Neuronal stem cell (in vitro differentiated cells): Measurements from ENCODE around the gene TMEM120A.
A peak's percentile ranks its signal among the peaks of the same experiment; 100 is the strongest.

ENCODE experiments used
- DNase-seq: peaks from one replicate; pipeline ENCODE4 v3.0.0-alpha.2; 2013; ENCODE audit warnings: low spot score
- H2AFZ ChIP-seq: one replicate; pipeline ENCODE4 v1.6.1; 2013; ENCODE audit warnings: mild to moderate bottlenecking, low read length, inconsistent platforms
- H2AK5ac ChIP-seq: 2 replicates; pipeline ENCODE4 v1.6.1; 2013; ENCODE audit warnings: low read depth, mild to moderate bottlenecking, inconsistent platforms, low read length, moderate library complexity, mixed read lengths
- H2BK120ac ChIP-seq: 2 replicates; pipeline ENCODE4 v1.6.1; 2013; ENCODE audit warnings: low read depth, mild to moderate bottlenecking, inconsistent platforms, low read length, moderate library complexity, mixed read lengths
- H2BK12ac ChIP-seq: one replicate; pipeline ENCODE4 v1.6.1; 2013; ENCODE audit warnings: low read length, inconsistent platforms
- H2BK15ac ChIP-seq: 2 replicates; pipeline ENCODE4 v1.6.1; 2013; ENCODE audit warnings: mild to moderate bottlenecking, low read length, inconsistent platforms, mixed read lengths
- H2BK5ac ChIP-seq: one replicate; pipeline ENCODE4 v1.6.1; 2013; ENCODE audit warnings: inconsistent platforms, mild to moderate bottlenecking, low read length, moderate library complexity
- H3K14ac ChIP-seq: one replicate; pipeline ENCODE4 v1.6.1; 2013; ENCODE audit warnings: low read length, inconsistent platforms
- H3K18ac ChIP-seq: 2 replicates; pipeline ENCODE4 v1.6.1; 2013; ENCODE audit warnings: low read length, inconsistent platforms
- H3K23ac ChIP-seq: 2 replicates; pipeline ENCODE4 v1.6.1; 2013; ENCODE audit warnings: low read depth, mild to moderate bottlenecking, mixed read lengths, low read length, inconsistent platforms; ENCODE audit not compliant: poor library complexity
- H3K27ac ChIP-seq: replicated peaks from 3 replicates; pipeline ENCODE4 v1.5.1; 2013; ENCODE audit warnings: low read length, inconsistent platforms
- H3K27me3 ChIP-seq, 3 experiments: 2 replicates each; pipeline ENCODE4 v1.6.1; 2013; ENCODE audit warnings: low read length in 3 of 3, mild to moderate bottlenecking in 2 of 3, inconsistent platforms in 1 of 3, low read depth in 1 of 3, mixed read lengths in 1 of 3, moderate library complexity in 1 of 3; ENCODE audit not compliant: control insufficient read depth in 3 of 3, insufficient read depth in 3 of 3
- H3K36me3 ChIP-seq, 2 donors: replicated peaks in 1 of 2; 2 replicates each; pipeline ENCODE4 v1.6.1; 2013; ENCODE audit warnings: low read length in 2 of 2; ENCODE audit not compliant: control insufficient read depth in 2 of 2, insufficient read depth in 2 of 2
- H3K4ac ChIP-seq: 2 replicates; pipeline ENCODE4 v1.6.1; 2013; ENCODE audit warnings: inconsistent platforms, mild to moderate bottlenecking, low read length, moderate library complexity
- H3K4me1 ChIP-seq, 2 donors: 1 replicate in 1 of 2; 2 replicates in 1 of 2; pipeline ENCODE4 v1.6.1; 2013; ENCODE audit warnings: low read length in 2 of 2, low read depth in 1 of 2; ENCODE audit not compliant: control insufficient read depth in 2 of 2, insufficient read depth in 1 of 2
- H3K4me2 ChIP-seq: one replicate; pipeline ENCODE4 v1.6.1; 2013; ENCODE audit warnings: mild to moderate bottlenecking, low read length, inconsistent platforms; ENCODE audit not compliant: insufficient read depth, poor library complexity, severe bottlenecking
- H3K4me3 ChIP-seq, 2 donors: 2 replicates each; pipeline ENCODE4 v1.5.1; 2013; ENCODE audit warnings: low read length in 2 of 2, mild to moderate bottlenecking in 2 of 2, inconsistent platforms in 1 of 2, moderate library complexity in 1 of 2
- H3K79me1 ChIP-seq: one replicate; pipeline ENCODE4 v1.6.1; 2013; ENCODE audit warnings: low read depth, mild to moderate bottlenecking, inconsistent platforms, low read length, moderate library complexity
- H3K9ac ChIP-seq: one replicate; pipeline ENCODE4 v1.6.1; 2013; ENCODE audit warnings: mild to moderate bottlenecking, low read depth, low read length, inconsistent platforms; ENCODE audit not compliant: poor library complexity
- H3K9me3 ChIP-seq, 2 donors: replicated peaks in 1 of 2; 2 replicates each; pipeline versions ENCODE3 to v1.6.1; 2013; ENCODE audit warnings: low read length in 2 of 2, mild to moderate bottlenecking in 2 of 2, inconsistent platforms in 1 of 2, low read depth in 1 of 2, mixed read lengths in 1 of 2, moderate library complexity in 1 of 2; ENCODE audit not compliant: control insufficient read depth in 2 of 2, insufficient read depth in 1 of 2
- H4K8ac ChIP-seq: one replicate; pipeline ENCODE4 v1.6.1; 2013; ENCODE audit warnings: low read depth, mild to moderate bottlenecking, inconsistent platforms, low read length, moderate library complexity
- H4K91ac ChIP-seq: one replicate; pipeline ENCODE4 v1.6.1; 2013; ENCODE audit warnings: low read length, low read depth, mild to moderate bottlenecking, inconsistent platforms; ENCODE audit not compliant: poor library complexity
- WGBS, 2 donors: extraction: QIAGEN DNeasy Blood & Tissue Kit; methylation state at CpG; one replicate each; pipeline ENCODE4 v1.1.7; 2013; ENCODE audit warnings: missing lambda C conversion rate in 2 of 2, mixed read lengths in 1 of 2; ENCODE audit not compliant: insufficient read length in 2 of 2, insufficient replicate concordance in 1 of 2; ENCODE audit errors: extremely low coverage in 2 of 2; 5-methylcytosine and 5-hydroxymethylcytosine counted together

Gene TMEM120A

DNA sequence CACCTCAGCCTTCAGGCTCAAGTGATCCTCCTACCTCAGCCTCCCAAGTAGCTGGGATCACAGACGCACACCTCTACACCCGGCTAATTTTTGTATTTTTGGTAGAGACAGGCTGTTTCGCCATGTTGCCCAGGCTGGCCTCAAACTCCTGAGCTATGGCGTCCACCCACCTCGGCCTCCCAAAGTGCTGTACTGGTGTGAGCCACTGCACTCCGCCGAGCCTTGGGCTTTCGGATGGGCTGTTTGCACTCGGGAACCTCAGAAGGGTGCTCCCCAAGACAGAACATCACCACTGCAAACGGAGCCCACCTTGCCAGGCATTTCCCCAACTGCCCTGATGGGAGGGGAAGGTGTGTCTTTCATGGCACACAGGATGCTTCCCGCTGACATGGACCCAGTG is 27.3 kb downstream of the TMEM120A start:
- H3K36me3 ChIP-seq, result peaks cover 2 to 22% of the 10 kb centered on the region in 2 donors
- H3K14ac ChIP-seq, result no peak overlapping the region
- H2AFZ ChIP-seq, result no peak overlapping the region
- H3K18ac ChIP-seq, result peak overlapping the region; percentile 24
- no peak overlapping the region for H3K4ac ChIP-seq
- peaks cover 49 to 63% of the 10 kb centered on the region in 2 donors for H3K4me1 ChIP-seq
- H3K23ac ChIP-seq, result no peak overlapping the region
- DNase-seq, result no peak
- H2BK12ac ChIP-seq, result no peak overlapping the region
- H4K91ac ChIP-seq, result no peak overlapping the region
- no peak overlapping the region for H4K8ac ChIP-seq
- no peak overlapping the region for H3K4me2 ChIP-seq
- H2BK15ac ChIP-seq, result no peak overlapping the region
- no peak overlapping the region for H3K27ac ChIP-seq
- H3K9ac ChIP-seq, result no peak overlapping the region
- H2AK5ac ChIP-seq, result peak overlapping the region; percentile 20
- H3K9me3 ChIP-seq, result no peaks in the 10 kb centered on the region
- H3K79me1 ChIP-seq, result peaks cover 3% of the 10 kb centered on the region
- no CpG with 5 or more reads among the region's 11 CpGs for WGBS, 2 donors
- H2BK5ac ChIP-seq, result no peak overlapping the region
- H3K27me3 ChIP-seq, result no peaks in the 10 kb centered on the region
- no peak overlapping the region for H2BK120ac ChIP-seq
- no peak overlapping the region for H3K4me3 ChIP-seq

DNA sequence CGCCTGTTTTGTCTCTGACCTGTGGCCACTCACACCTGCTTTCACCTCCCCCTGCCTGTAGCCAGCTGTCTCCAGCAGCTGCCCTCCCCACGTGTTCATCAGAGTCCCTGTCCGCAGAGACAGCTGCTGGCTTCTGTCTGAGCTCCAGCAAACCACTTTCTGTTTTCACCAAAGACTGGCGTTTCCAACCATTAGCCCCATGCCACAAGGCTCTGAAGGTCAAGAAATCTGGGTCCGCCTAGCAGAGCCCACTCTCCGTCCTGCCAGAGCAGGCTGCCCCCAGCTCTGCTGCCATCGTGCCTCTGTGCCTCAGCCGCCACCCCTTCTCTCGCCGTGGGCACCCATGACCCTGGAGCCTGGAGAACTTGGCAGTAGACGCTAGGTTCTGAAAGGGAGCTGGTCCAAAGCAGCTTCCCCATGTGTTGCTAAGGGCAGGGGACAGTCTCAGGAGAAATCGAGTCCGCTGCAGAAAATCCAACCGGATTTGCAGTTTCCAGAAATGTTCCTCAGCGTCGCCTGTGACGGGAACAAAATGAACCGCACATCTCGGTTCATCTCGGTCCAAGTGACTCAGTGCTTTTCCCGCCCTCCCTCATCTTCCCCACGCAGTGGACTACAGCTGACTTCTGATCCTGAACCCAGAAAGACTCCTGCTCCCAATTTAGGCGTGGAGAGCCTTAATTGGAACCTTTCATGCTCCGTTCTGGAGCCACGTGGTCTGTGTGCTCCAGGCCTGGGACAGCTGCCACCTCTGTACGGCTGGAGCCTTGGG is 28.0 kb downstream of the TMEM120A start:
- Histone ChIP-seq H3K14ac (no peak overlapping the region), H3K4me2 (no peak overlapping the region), H3K27ac (no peak overlapping the region), H3K4me3 (no peak overlapping the region), H2BK5ac (no peak overlapping the region), H3K9ac (no peak overlapping the region), H3K18ac (peak overlapping the region; percentile 34), H3K4me1 (peaks cover 43 to 63% of the 10 kb centered on the region in 2 donors), H3K79me1 (peaks cover 3% of the 10 kb centered on the region), H3K27me3 (no peaks in the 10 kb centered on the region), H4K91ac (no peak overlapping the region), H4K8ac (no peak overlapping the region), H3K36me3 (peaks cover 2 to 17% of the 10 kb centered on the region in 2 donors), H2BK15ac (no peak overlapping the region), H2BK12ac (no peak overlapping the region), H2BK120ac (no peak overlapping the region), H3K4ac (no peak overlapping the region), H3K23ac (no peak overlapping the region), H2AK5ac (no peak overlapping the region), H2AFZ (no peak overlapping the region), H3K9me3 (no peaks in the 10 kb centered on the region)
- no peak for DNase-seq
- no CpG with 5 or more reads among the region's 26 CpGs for WGBS, 2 donors

DNA sequence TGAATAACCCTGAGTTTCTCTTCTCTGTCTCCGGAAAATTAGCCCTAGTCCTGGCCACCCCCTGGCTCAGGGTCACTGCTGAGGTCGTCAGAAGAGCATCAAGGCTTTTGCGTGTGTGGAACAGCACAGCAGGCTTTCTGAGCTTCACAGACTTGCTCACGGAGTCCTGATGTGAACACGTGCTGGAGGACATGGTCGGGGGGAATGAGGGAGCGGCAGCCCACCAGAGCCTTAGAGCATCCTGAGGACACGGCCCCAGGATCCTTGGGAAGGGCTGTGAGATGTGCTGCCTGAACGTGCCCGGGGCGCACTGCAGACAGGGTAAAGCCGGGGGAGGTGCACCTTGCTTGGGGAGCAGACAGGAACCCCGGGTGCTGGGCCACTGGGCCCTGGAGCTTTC is 28.8 kb downstream of the TMEM120A start:
- H3K14ac ChIP-seq, result no peak overlapping the region
- no peak overlapping the region for H3K27ac ChIP-seq
- no peak overlapping the region for H2AK5ac ChIP-seq
- H2BK15ac ChIP-seq, result no peak overlapping the region
- H3K9ac ChIP-seq, result no peak overlapping the region
- H3K4me1 ChIP-seq, result peaks cover 43 to 63% of the 10 kb centered on the region in 2 donors
- H4K8ac ChIP-seq, result no peak overlapping the region
- no peak overlapping the region for H2BK12ac ChIP-seq
- H3K18ac ChIP-seq, result peak overlapping the region; percentile 15
- peaks cover 3% of the 10 kb centered on the region for H3K79me1 ChIP-seq
- H3K4me2 ChIP-seq, result no peak overlapping the region
- H3K36me3 ChIP-seq, result peaks cover 2 to 17% of the 10 kb centered on the region in 2 donors
- no peak overlapping the region for H3K4ac ChIP-seq
- no peak for DNase-seq
- no peak overlapping the region for H2BK120ac ChIP-seq
- H3K4me3 ChIP-seq, result no peak overlapping the region
- H2AFZ ChIP-seq, result no peak overlapping the region
- H2BK5ac ChIP-seq, result no peak overlapping the region
- no peaks in the 10 kb centered on the region for H3K9me3 ChIP-seq
- WGBS, 2 donors, result no CpG with 5 or more reads among the region's 13 CpGs
- no peak overlapping the region for H4K91ac ChIP-seq
- H3K23ac ChIP-seq, result no peak overlapping the region
- H3K27me3 ChIP-seq, result no peaks in the 10 kb centered on the region

DNA sequence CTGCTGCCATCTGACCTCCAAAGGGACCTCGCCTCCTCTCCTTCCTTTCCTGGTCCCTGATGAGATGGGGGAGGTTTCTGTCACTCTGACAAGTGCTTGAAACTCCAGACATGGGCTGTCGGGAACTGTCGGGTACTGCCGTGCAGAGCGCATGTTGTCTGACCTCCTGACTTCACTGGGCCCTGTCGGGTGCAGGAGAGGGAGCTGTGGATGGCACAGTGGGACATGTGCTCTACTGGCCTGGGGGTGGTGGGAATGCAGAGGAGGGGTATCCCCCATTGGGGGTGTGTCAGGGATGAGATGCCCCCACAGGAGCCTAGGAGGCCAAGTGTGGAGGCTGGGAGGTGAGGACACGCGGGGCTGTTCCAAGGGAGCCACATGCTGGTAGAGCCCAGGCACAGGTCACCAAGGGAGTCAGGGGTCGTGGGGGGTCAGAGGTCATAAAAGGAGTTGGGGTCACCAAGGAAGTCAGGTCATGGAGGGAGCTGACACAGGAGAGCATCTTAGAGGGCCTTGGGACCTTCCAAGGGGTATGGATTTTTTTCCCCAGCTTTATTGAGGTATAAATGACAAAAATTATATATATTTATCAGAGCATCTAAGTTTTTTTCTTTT is 30.9 kb downstream of the TMEM120A start:
- H2BK5ac ChIP-seq, result no peak overlapping the region
- H3K27me3 ChIP-seq, result no peaks in the 10 kb centered on the region
- H2AFZ ChIP-seq, result no peak overlapping the region
- peak overlapping the region; percentile 67 for H4K91ac ChIP-seq
- DNase-seq, result no peak
- peaks cover 37 to 53% of the 10 kb centered on the region in 2 donors for H3K4me1 ChIP-seq
- H3K23ac ChIP-seq, result no peak overlapping the region
- peak overlapping the region; percentile 19 for H3K4me2 ChIP-seq
- H3K18ac ChIP-seq, result peak overlapping the region; percentile 66
- H3K4me3 ChIP-seq, result peak overlapping the region in 1 of 2 donors; percentile 5
- peak overlapping the region; percentile 86 for H2BK12ac ChIP-seq
- peak overlapping the region; percentile 81 for H3K4ac ChIP-seq
- peak overlapping the region; percentile 83 for H3K27ac ChIP-seq
- peak overlapping the region; percentile 13 for H2BK15ac ChIP-seq
- H3K9me3 ChIP-seq, result no peaks in the 10 kb centered on the region
- H2AK5ac ChIP-seq, result peak overlapping the region; percentile 49
- no peak overlapping the region for H4K8ac ChIP-seq
- peaks cover under 1 to 24% of the 10 kb centered on the region in 2 donors for H3K36me3 ChIP-seq
- peaks cover 3% of the 10 kb centered on the region for H3K79me1 ChIP-seq
- WGBS, 2 donors, result no CpG with 5 or more reads among the region's 9 CpGs
- peak overlapping the region; percentile 12 for H3K14ac ChIP-seq
- H2BK120ac ChIP-seq, result no peak overlapping the region
- peak overlapping the region; percentile 7 for H3K9ac ChIP-seq
